Activated CD8-positive, alpha-beta memory T cell treated with anti-CD3 and anti-CD28 coated beads for 4 hours (primary cell): Measurements from ENCODE around the gene CCSER1.
"Not testable (repeated sequence)": the region's sequence is repeated elsewhere in the genome, so short reads cannot be mapped to it uniquely, and the experiment has no call there.

Experiments used
- DNase-seq, 2 donors: peaks; one replicate each; pipeline ENCODE4 v3.0.0-alpha.2; 2020; ENCODE audit warnings: low read depth in 2 of 2

Gene CCSER1

GRCh38 chr4:91037951-91038350, 910.8 kb downstream of the CCSER1 start:
- no peak for DNase-seq

GRCh38 chr4:91057871-91058270, 930.7 kb downstream of the CCSER1 start:
- DNase-seq = no peak

- DNase-seq = no peak
These were observed 931.2 kb downstream of the CCSER1 start for GRCh38 chr4:91058345-91058744.

- no peak for DNase-seq
These were observed 937.1 kb downstream of the CCSER1 start for GRCh38 chr4:91064157-91064853.

- DNase-seq = no peak
These were observed 937.9 kb downstream of the CCSER1 start for GRCh38 chr4:91065117-91065516.

- no peak for DNase-seq
These were observed 943.5 kb downstream of the CCSER1 start for GRCh38 chr4:91070736-91071135.

GRCh38 chr4:91076147-91076546, 949.0 kb downstream of the CCSER1 start:
- DNase-seq = no peak

- no peak for DNase-seq
These were observed 958.8 kb downstream of the CCSER1 start for GRCh38 chr4:91085961-91086360.

- DNase-seq = no peak
These were observed 960.5 kb downstream of the CCSER1 start for GRCh38 chr4:91087743-91088142.

- DNase-seq = no peak
These were observed 962.0 kb downstream of the CCSER1 start for GRCh38 chr4:91089178-91089577.

- no peak for DNase-seq
These were observed 965.3 kb downstream of the CCSER1 start for GRCh38 chr4:91092398-91092980.

GRCh38 chr4:91094220-91094619, 967.0 kb downstream of the CCSER1 start:
- DNase-seq = not testable (repeated sequence)

GRCh38 chr4:91099666-91100065, 972.5 kb downstream of the CCSER1 start:
- no peak for DNase-seq

- DNase-seq = no peak
These were observed 981.6 kb downstream of the CCSER1 start for GRCh38 chr4:91108751-91109150.

- no peak for DNase-seq
These were observed 984.4 kb downstream of the CCSER1 start for GRCh38 chr4:91111556-91111955.

- no peak for DNase-seq
These were observed 986.0 kb downstream of the CCSER1 start for GRCh38 chr4:91113130-91113706.

- DNase-seq = no peak
These were observed 987.2 kb downstream of the CCSER1 start for GRCh38 chr4:91114386-91114785.

- no peak for DNase-seq
These were observed 989.7 kb downstream of the CCSER1 start for GRCh38 chr4:91116861-91117260.

GRCh38 chr4:91118597-91118996, 991.4 kb downstream of the CCSER1 start:
- DNase-seq = no peak

- no peak for DNase-seq
These were observed 996.5 kb downstream of the CCSER1 start for GRCh38 chr4:91123742-91124141.

- no peak for DNase-seq
These were observed 1000.0 kb downstream of the CCSER1 start for GRCh38 chr4:91127192-91127591.

GRCh38 chr4:91127831-91128230, 1000.6 kb downstream of the CCSER1 start:
- DNase-seq = no peak

- no peak for DNase-seq
These were observed 1001.3 kb downstream of the CCSER1 start for GRCh38 chr4:91128519-91128918.
